K562 (cell line): ENCODE results near the gene IL20.

Experiments used
- EGR1 ChIP-seq: fragments of 450-650 bp; conservative IDR thresholded peaks from 2 replicates; pipeline ENCODE4 v1.6.1; 2017; ENCODE audit warnings: mild to moderate bottlenecking
- ETS2 ChIP-seq: IDR thresholded peaks from 2 replicates; pipeline ENCODE4 v1.6.1; 2016; ENCODE audit warnings: borderline replicate concordance, missing genetic modification characterization, mild to moderate bottlenecking, moderate library complexity, missing compliant biosample characterization; ENCODE audit not compliant: poor library complexity, severe bottlenecking
- EZH2 ChIP-seq: IDR thresholded peaks from 2 replicates; pipeline ENCODE4 v1.6.1; 2012; ENCODE audit warnings: low read depth, mild to moderate bottlenecking, inconsistent platforms, low read length, borderline replicate concordance
- KDM1A ChIP-seq, 2 experiments: fragments of 450-650 bp; IDR thresholded peaks; 2 replicates each; pipeline ENCODE4 v1.6.1; 2016; ENCODE audit warnings: mild to moderate bottlenecking in 2 of 2
- MBD2 ChIP-seq: sonication (generic); IDR thresholded peaks from 2 replicates; pipeline ENCODE4 v1.6.1; 2016; ENCODE audit warnings: low read depth, borderline replicate concordance
- NFRKB ChIP-seq: fragments of 450-650 bp; IDR thresholded peaks from 2 replicates; pipeline ENCODE4 v1.6.1; 2016; ENCODE audit warnings: low read depth
- ZNF431 ChIP-seq: sonication (generic); formaldehyde crosslinking; IDR thresholded peaks from 2 replicates; pipeline ENCODE4 v1.8.0; 2022; ENCODE audit warnings: mild to moderate bottlenecking, missing genetic modification reagents
- TF ChIP-seq, protein P1 (sequence below), 2 experiments: fragments of 450-650 bp; formaldehyde crosslinking in 1 of 2; IDR thresholded peaks; 2 replicates each; pipeline versions ENCODE4 v1.4.0 to v1.6.1; 2014 to 2020; ENCODE audit warnings: mild to moderate bottlenecking in 2 of 2, borderline replicate concordance in 1 of 2, low read depth in 1 of 2
- TF ChIP-seq, protein P2 (sequence below): fragments of 450-650 bp; IDR thresholded peaks from 2 replicates; pipeline ENCODE4 v1.6.1; 2018; ENCODE audit not compliant: partially characterized antibody
- TF ChIP-seq, protein P3 (sequence below), 2 experiments: fragments of 450-650 bp; conservative IDR thresholded peaks; 2 replicates each; pipeline ENCODE4 v1.6.1; 2017; ENCODE audit warnings: mild to moderate bottlenecking in 2 of 2, moderate library complexity in 2 of 2

DNA sequence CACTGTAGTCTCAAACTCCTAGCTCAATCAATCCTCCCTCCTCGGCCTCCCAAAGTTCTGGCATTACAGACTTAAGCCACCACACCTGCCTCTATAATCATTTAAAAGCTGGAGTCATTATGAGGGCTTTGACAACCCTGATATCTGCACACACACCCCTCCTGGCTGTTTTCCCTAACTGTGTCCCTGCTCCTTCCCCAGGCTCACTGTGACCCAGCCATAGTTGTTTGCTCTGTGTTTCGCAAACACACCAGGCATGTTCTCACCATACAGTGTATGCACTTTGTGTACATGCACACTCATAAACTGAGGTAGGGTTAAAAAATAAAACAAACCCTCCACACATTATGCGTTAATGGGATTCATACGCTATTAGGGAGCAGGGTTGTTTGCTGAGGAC, 21.8 kb upstream of the IL20 start:
- TF ChIP-seq EGR1 (no peak), MBD2 (no peak), ZNF431 (CRISPR knock-in tag) (no peak), KDM1A (IDR thresholded peaks at IDR 0.05) (no peak), ETS2 (no peak), EZH2 (no peak), NFRKB (no peak)
- TF ChIP-seq, protein P1, sequence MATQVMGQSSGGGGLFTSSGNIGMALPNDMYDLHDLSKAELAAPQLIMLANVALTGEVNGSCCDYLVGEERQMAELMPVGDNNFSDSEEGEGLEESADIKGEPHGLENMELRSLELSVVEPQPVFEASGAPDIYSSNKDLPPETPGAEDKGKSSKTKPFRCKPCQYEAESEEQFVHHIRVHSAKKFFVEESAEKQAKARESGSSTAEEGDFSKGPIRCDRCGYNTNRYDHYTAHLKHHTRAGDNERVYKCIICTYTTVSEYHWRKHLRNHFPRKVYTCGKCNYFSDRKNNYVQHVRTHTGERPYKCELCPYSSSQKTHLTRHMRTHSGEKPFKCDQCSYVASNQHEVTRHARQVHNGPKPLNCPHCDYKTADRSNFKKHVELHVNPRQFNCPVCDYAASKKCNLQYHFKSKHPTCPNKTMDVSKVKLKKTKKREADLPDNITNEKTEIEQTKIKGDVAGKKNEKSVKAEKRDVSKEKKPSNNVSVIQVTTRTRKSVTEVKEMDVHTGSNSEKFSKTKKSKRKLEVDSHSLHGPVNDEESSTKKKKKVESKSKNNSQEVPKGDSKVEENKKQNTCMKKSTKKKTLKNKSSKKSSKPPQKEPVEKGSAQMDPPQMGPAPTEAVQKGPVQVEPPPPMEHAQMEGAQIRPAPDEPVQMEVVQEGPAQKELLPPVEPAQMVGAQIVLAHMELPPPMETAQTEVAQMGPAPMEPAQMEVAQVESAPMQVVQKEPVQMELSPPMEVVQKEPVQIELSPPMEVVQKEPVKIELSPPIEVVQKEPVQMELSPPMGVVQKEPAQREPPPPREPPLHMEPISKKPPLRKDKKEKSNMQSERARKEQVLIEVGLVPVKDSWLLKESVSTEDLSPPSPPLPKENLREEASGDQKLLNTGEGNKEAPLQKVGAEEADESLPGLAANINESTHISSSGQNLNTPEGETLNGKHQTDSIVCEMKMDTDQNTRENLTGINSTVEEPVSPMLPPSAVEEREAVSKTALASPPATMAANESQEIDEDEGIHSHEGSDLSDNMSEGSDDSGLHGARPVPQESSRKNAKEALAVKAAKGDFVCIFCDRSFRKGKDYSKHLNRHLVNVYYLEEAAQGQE (IDR thresholded peaks at IDR 0.05; ENCODE audit: borderline replicate concordance) = no peak
- TF ChIP-seq, protein P1 (CRISPR knock-in tag; IDR thresholded peaks at IDR 0.05; ENCODE audit: low read depth) = no peak
- TF ChIP-seq, protein P2, sequence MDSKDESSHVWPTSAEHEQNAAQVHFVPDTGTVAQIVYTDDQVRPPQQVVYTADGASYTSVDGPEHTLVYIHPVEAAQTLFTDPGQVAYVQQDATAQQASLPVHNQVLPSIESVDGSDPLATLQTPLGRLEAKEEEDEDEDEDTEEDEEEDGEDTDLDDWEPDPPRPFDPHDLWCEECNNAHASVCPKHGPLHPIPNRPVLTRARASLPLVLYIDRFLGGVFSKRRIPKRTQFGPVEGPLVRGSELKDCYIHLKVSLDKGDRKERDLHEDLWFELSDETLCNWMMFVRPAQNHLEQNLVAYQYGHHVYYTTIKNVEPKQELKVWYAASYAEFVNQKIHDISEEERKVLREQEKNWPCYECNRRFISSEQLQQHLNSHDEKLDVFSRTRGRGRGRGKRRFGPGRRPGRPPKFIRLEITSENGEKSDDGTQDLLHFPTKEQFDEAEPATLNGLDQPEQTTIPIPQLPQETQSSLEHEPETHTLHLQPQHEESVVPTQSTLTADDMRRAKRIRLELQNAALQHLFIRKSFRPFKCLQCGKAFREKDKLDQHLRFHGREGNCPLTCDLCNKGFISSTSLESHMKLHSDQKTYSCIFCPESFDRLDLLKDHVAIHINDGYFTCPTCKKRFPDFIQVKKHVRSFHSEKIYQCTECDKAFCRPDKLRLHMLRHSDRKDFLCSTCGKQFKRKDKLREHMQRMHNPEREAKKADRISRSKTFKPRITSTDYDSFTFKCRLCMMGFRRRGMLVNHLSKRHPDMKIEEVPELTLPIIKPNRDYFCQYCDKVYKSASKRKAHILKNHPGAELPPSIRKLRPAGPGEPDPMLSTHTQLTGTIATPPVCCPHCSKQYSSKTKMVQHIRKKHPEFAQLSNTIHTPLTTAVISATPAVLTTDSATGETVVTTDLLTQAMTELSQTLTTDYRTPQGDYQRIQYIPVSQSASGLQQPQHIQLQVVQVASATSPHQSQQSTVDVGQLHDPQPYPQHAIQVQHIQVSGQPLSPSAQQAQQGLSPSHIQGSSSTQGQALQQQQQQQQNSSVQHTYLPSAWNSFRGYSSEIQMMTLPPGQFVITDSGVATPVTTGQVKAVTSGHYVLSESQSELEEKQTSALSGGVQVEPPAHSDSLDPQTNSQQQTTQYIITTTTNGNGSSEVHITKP = no peak
- TF ChIP-seq, protein P3, sequence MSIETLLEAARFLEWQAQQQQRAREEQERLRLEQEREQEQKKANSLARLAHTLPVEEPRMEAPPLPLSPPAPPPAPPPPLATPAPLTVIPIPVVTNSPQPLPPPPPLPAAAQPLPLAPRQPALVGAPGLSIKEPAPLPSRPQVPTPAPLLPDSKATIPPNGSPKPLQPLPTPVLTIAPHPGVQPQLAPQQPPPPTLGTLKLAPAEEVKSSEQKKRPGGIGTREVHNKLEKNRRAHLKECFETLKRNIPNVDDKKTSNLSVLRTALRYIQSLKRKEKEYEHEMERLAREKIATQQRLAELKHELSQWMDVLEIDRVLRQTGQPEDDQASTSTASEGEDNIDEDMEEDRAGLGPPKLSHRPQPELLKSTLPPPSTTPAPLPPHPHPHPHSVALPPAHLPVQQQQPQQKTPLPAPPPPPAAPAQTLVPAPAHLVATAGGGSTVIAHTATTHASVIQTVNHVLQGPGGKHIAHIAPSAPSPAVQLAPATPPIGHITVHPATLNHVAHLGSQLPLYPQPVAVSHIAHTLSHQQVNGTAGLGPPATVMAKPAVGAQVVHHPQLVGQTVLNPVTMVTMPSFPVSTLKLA (conservative IDR thresholded peaks at IDR 0.05) = no peak
